Peyer's patch (tissue), 4 donors: ENCODE data around the gene DKK3.

Experiments
- POLR2A ChIP-seq, 2 donors: fragments of 450-650 bp; IDR thresholded peaks; one replicate each; pipeline ENCODE4 v1.5.1; 2017; ENCODE audit warnings: antibody characterized with exemption in 2 of 2, mild to moderate bottlenecking in 2 of 2, moderate library complexity in 2 of 2
- TF ChIP-seq, protein P1 (sequence below), 6 experiments: fragments of 450-650 bp in 4 of 6; fragments of 200-600 bp in 2 of 6; sonication (generic) in 1 of 6; IDR thresholded peaks; one replicate each; pipeline ENCODE4 v1.5.1; 2017 to 2019; ENCODE audit warnings: antibody characterized with exemption in 6 of 6, mild to moderate bottlenecking in 3 of 6, moderate library complexity in 1 of 6

GRCh38 chr11:12057299-12057980 lies 49.0 kb upstream of the DKK3 start:
- TF ChIP-seq, protein P1, sequence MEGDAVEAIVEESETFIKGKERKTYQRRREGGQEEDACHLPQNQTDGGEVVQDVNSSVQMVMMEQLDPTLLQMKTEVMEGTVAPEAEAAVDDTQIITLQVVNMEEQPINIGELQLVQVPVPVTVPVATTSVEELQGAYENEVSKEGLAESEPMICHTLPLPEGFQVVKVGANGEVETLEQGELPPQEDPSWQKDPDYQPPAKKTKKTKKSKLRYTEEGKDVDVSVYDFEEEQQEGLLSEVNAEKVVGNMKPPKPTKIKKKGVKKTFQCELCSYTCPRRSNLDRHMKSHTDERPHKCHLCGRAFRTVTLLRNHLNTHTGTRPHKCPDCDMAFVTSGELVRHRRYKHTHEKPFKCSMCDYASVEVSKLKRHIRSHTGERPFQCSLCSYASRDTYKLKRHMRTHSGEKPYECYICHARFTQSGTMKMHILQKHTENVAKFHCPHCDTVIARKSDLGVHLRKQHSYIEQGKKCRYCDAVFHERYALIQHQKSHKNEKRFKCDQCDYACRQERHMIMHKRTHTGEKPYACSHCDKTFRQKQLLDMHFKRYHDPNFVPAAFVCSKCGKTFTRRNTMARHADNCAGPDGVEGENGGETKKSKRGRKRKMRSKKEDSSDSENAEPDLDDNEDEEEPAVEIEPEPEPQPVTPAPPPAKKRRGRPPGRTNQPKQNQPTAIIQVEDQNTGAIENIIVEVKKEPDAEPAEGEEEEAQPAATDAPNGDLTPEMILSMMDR (IDR thresholded peaks at IDR 0.05) = no peak
- TF ChIP-seq POLR2A (IDR thresholded peaks at IDR 0.05) = no peak
